Testis (tissue), 2 donors: ENCODE data around the gene PRADC1.

Source experiments
- CTCF ChIP-seq, 3 experiments: fragments of 450-650 bp in 2 of 3; fragments of 200-600 bp in 1 of 3; sonication (generic) in 1 of 3; IDR thresholded peaks; one replicate each; pipeline ENCODE4 v1.5.1; 2016 to 2019; ENCODE audit warnings: antibody characterized with exemption in 3 of 3, mild to moderate bottlenecking in 2 of 3, moderate library complexity in 1 of 3
- POLR2A ChIP-seq: fragments of 450-650 bp; IDR thresholded peaks from one replicate; pipeline ENCODE4 v1.6.1; 2017; ENCODE audit warnings: antibody characterized with exemption, mild to moderate bottlenecking, moderate library complexity

GRCh38 chr2:73249636-73250035, 16.6 kb upstream of the PRADC1 start:
- no peak for TF ChIP-seq CTCF (IDR thresholded peaks at IDR 0.05)
- TF ChIP-seq POLR2A: no peak
